ENCODE measurements around the gene TARS3. TPM values are rescaled to one million over a fixed set of nuclear protein-coding genes. Genes with fewer than 3 reads are reported as not detected.

TARS3 gene
- total and polyA plus RNA-seq, 2 donors (not counting 1 experiment from before 2014, with no cell fraction given), result 9.7 to 27.0 TPM

DNA sequence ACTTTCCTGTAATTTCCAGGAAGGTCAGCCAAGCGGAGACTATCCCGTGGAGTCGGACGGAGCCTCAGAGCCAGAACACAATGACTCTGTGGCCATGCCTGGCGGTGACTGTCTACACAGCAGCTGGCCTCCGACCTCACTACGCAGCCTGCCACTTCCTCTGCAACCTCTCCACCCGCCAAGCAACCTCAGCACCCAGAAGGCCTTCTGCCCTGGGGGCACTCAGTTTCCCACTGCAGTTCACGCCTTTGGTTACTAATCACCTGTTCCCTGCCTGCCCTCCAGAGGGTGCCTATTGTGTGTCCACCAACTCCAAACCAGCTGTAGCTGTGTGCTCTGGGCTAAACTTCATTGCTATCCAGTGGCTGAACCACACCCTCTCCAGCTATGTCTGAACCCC is 116.1 kb downstream of the TARS3 start:
- 87% methylated on average over 9 of the region's 9 CpGs for WGBS (ENCODE audit: insufficient coverage)
- POLR2A ChIA-PET, result no interaction called here
- Histone ChIP-seq H3K9ac (ENCODE audit: low read length) (no peak overlapping the region), H3K4me3 (ENCODE audit: control extremely low read depth in 1 of 5, extremely low read depth in 1 of 5, insufficient read depth in 1 of 5, low read depth in 2 of 5, low read length in 4 of 5) (no peak overlapping the region), H2AFZ (ENCODE audit: insufficient read depth, low read depth, low read length, poor library complexity, severe bottlenecking) (no peak overlapping the region), H3K27ac (ENCODE audit: low read length in 2 of 2) (no peak overlapping the region), H4K20me1 (ENCODE audit: control insufficient read depth, insufficient read depth, low read length, poor library complexity, severe bottlenecking) (no peaks in the 10 kb centered on the region), H3K36me3 (replicated peaks in 1 of 2; ENCODE audit: control extremely low read depth in 1 of 2, control insufficient read depth in 1 of 2, extremely low read depth in 1 of 2, insufficient read depth in 2 of 2, low read length in 1 of 2) (no peaks in the 10 kb centered on the region), H3K9me3 (ENCODE audit: control extremely low read depth in 1 of 3, control insufficient read depth in 2 of 3, insufficient read depth in 1 of 3, low read length in 2 of 3) (no peaks in the 10 kb centered on the region), H3K27me3 (replicated peaks in 1 of 4; ENCODE audit: control extremely low read depth in 1 of 4, control insufficient read depth in 3 of 4, insufficient read depth in 4 of 4, low read length in 3 of 4) (peaks cover 0 to 6% (median 0%) of the 10 kb centered on the region in 4 experiments), H3K79me2 (ENCODE audit: control insufficient read depth, insufficient read depth, low read length) (no peaks in the 10 kb centered on the region), H3K4me2 (replicated peaks; ENCODE audit: low read depth, low read length, poor library complexity, severe bottlenecking) (no peak overlapping the region), H3K4me1 (ENCODE audit: control insufficient read depth in 2 of 2, insufficient read depth in 2 of 2, low read length in 2 of 2) (no peaks in the 10 kb centered on the region)
- Mint-ChIP-seq H3K9me3 (ENCODE audit: insufficient read depth) (peaks cover 2% of the 10 kb centered on the region), H3K27me3 (peaks cover 12% of the 10 kb centered on the region), H3K4me3 (no peak overlapping the region), H3K27ac (no peak overlapping the region), H3K4me1 (no peaks in the 10 kb centered on the region)
- ATAC-seq (ENCODE audit: low read depth) (no peak), DNase-seq (no peak)
- CTCF ChIA-PET, result no interaction called here
- intact Hi-C loops (cut with micrococcal nuclease), result no loop called here
- no peak for TF ChIP-seq EZH2 (IDR thresholded peaks at IDR 0.05; ENCODE audit: borderline replicate concordance, insufficient read depth, low read depth, low read length, poor library complexity, severe bottlenecking)
- TF ChIP-seq, protein P1, sequence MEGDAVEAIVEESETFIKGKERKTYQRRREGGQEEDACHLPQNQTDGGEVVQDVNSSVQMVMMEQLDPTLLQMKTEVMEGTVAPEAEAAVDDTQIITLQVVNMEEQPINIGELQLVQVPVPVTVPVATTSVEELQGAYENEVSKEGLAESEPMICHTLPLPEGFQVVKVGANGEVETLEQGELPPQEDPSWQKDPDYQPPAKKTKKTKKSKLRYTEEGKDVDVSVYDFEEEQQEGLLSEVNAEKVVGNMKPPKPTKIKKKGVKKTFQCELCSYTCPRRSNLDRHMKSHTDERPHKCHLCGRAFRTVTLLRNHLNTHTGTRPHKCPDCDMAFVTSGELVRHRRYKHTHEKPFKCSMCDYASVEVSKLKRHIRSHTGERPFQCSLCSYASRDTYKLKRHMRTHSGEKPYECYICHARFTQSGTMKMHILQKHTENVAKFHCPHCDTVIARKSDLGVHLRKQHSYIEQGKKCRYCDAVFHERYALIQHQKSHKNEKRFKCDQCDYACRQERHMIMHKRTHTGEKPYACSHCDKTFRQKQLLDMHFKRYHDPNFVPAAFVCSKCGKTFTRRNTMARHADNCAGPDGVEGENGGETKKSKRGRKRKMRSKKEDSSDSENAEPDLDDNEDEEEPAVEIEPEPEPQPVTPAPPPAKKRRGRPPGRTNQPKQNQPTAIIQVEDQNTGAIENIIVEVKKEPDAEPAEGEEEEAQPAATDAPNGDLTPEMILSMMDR (IDR thresholded peaks at IDR 0.05), result no peak

DNA sequence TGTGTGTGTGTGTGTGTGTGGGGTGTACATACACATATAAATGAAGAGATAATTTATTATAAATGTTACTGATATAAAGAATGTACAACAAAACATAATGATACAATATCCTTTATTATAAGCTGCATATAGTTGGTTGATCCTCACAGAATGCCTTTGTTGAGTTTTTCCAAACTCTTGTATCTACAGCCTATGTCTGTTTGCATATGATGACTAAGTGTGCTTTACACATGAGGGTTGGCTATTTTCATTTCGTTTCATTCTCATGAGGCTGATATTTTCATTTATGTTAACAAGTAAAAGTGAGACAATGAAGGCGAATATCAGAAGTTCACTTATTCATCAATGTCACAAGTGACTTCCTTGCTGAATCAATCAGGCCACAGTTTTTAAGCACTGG is 117.2 kb downstream of the TARS3 start:
- H3K9me3 Mint-ChIP-seq (ENCODE audit: insufficient read depth), result peaks cover 2% of the 10 kb centered on the region
- no peak for TF ChIP-seq EZH2 (IDR thresholded peaks at IDR 0.05; ENCODE audit: borderline replicate concordance, insufficient read depth, low read depth, low read length, poor library complexity, severe bottlenecking)
- TF ChIP-seq, protein P1 (IDR thresholded peaks at IDR 0.05), result no peak
- H3K4me2 ChIP-seq (replicated peaks; ENCODE audit: low read depth, low read length, poor library complexity, severe bottlenecking), result no peak overlapping the region
- no peaks in the 10 kb centered on the region for H4K20me1 ChIP-seq (ENCODE audit: control insufficient read depth, insufficient read depth, low read length, poor library complexity, severe bottlenecking)
- no peaks in the 10 kb centered on the region for H3K4me1 ChIP-seq (ENCODE audit: control insufficient read depth in 2 of 2, insufficient read depth in 2 of 2, low read length in 2 of 2)
- no peak overlapping the region for H2AFZ ChIP-seq (ENCODE audit: insufficient read depth, low read depth, low read length, poor library complexity, severe bottlenecking)
- H3K79me2 ChIP-seq (ENCODE audit: control insufficient read depth, insufficient read depth, low read length), result no peaks in the 10 kb centered on the region
- no peaks in the 10 kb centered on the region for H3K4me1 Mint-ChIP-seq
- WGBS (ENCODE audit: insufficient coverage), result no CpG with 5 or more reads among the region's 2 CpGs
- H3K27me3 ChIP-seq (replicated peaks in 1 of 4; ENCODE audit: control extremely low read depth in 1 of 4, control insufficient read depth in 3 of 4, insufficient read depth in 4 of 4, low read length in 3 of 4), result peaks cover 0 to 6% (median 0%) of the 10 kb centered on the region in 4 experiments
- POLR2A ChIA-PET, result no interaction called here
- DNase-seq (no peak), ATAC-seq (ENCODE audit: low read depth) (no peak)
- CTCF ChIA-PET, result no interaction called here
- H3K27me3 Mint-ChIP-seq, result peaks cover 12% of the 10 kb centered on the region
- intact Hi-C loops (cut with micrococcal nuclease), result no loop called here
- no peaks in the 10 kb centered on the region for H3K36me3 ChIP-seq (replicated peaks in 1 of 2; ENCODE audit: control extremely low read depth in 1 of 2, control insufficient read depth in 1 of 2, extremely low read depth in 1 of 2, insufficient read depth in 2 of 2, low read length in 1 of 2)
- H3K9ac ChIP-seq (ENCODE audit: low read length), result no peak overlapping the region
- H3K27ac ChIP-seq (ENCODE audit: low read length in 2 of 2), result no peak overlapping the region
- H3K4me3 ChIP-seq (ENCODE audit: control extremely low read depth in 1 of 5, extremely low read depth in 1 of 5, insufficient read depth in 1 of 5, low read depth in 2 of 5, low read length in 4 of 5), result no peak overlapping the region
- H3K9me3 ChIP-seq (ENCODE audit: control extremely low read depth in 1 of 3, control insufficient read depth in 2 of 3, insufficient read depth in 1 of 3, low read length in 2 of 3), result no peaks in the 10 kb centered on the region
- no peak overlapping the region for H3K4me3 Mint-ChIP-seq
- no peak overlapping the region for H3K27ac Mint-ChIP-seq
